ENCODE data around the gene MAPK11.

MAPK11 gene

DNA sequence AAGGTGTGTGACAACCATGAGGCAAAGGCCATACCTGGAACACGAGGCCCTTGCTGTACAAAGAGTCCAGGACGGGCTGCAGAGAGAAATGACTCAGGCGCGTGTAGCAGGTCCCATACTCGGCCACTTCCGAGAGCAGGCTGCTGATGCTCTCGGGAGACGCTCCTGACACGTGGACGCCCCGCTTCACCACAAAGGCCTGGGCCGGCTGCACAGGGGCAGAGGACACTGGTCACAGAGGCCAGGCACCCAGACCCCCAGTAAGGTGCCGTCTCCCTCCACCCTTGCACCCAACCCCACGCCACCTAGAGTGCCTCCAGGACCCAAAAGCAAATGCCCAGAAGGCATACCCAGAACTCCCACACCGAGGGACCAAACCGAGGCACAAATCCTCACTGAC, 40.8 kb downstream of the MAPK11 start:
- no peak overlapping the region for H3K4me3 ChIP-seq (ENCODE audit: low read depth in 1 of 2, low read length in 2 of 2)
- no peaks in the 10 kb centered on the region for H3K4me1 ChIP-seq (ENCODE audit: insufficient read depth, low read length)
- no peaks in the 10 kb centered on the region for H3K27me3 ChIP-seq (ENCODE audit: control insufficient read depth in 1 of 2, insufficient read depth in 2 of 2, low read length in 2 of 2)
- H3K9ac ChIP-seq (ENCODE audit: low read length), result no peak overlapping the region
- no peak overlapping the region for H3K27ac ChIP-seq (ENCODE audit: low read depth, low read length)
- H3K36me3 ChIP-seq (ENCODE audit: insufficient read depth, low read length), result peaks cover 36% of the 10 kb centered on the region
- H3K9me3 ChIP-seq (ENCODE audit: low read length), result no peaks in the 10 kb centered on the region

- peaks cover 45% of the 10 kb centered on the region for H3K36me3 ChIP-seq (ENCODE audit: insufficient read depth, low read length)
- no peak overlapping the region for H3K27ac ChIP-seq (ENCODE audit: low read depth, low read length)
- H3K9ac ChIP-seq (ENCODE audit: low read length), result no peak overlapping the region
- no peaks in the 10 kb centered on the region for H3K27me3 ChIP-seq (ENCODE audit: control insufficient read depth in 1 of 2, insufficient read depth in 2 of 2, low read length in 2 of 2)
- H3K9me3 ChIP-seq (ENCODE audit: low read length), result no peaks in the 10 kb centered on the region
- H3K4me1 ChIP-seq (ENCODE audit: insufficient read depth, low read length), result no peaks in the 10 kb centered on the region
- H3K4me3 ChIP-seq (ENCODE audit: low read depth in 1 of 2, low read length in 2 of 2), result no peak overlapping the region
These were observed 41.8 kb downstream of the MAPK11 start for GRCh38 chr22:50228366-50228765.

DNA sequence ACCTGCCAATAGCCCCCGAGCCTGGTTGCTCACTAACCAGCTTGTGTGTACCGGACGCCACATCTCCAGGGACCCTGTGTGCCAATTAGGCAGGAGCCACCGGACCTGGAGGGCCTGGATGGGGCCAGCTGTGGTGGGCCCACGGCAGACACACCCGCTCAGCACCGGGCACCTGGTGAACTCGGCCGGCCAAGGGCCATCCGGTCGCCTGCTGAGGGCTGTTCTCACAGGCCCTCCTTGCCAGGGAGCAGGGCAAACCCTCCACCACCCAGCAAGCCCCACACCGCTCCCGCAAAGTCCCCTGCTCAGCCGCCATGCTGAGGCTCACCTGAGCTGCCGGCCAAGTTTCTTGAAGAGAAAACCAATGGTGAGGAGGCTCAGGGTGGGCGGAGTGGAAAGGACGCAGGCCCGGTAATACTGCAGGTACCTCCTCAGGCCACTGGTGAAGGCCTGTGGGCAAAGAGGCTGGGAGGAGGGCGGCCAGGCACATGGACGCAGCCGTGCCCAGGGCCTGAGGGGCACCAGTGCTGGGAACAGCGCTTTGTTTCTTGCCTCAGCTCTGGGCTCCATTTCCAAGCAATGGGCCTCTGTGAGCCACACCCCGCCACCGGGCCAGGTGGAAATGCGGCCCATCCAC, 42.5 kb downstream of the MAPK11 start:
- H3K36me3 ChIP-seq (ENCODE audit: insufficient read depth, low read length), result peaks cover 50% of the 10 kb centered on the region
- no peaks in the 10 kb centered on the region for H3K4me1 ChIP-seq (ENCODE audit: insufficient read depth, low read length)
- no peak overlapping the region for H3K4me3 ChIP-seq (ENCODE audit: low read depth in 1 of 2, low read length in 2 of 2)
- H3K9ac ChIP-seq (ENCODE audit: low read length), result no peak overlapping the region
- H3K27ac ChIP-seq (ENCODE audit: low read depth, low read length), result no peak overlapping the region
- no peaks in the 10 kb centered on the region for H3K27me3 ChIP-seq (ENCODE audit: control insufficient read depth in 1 of 2, insufficient read depth in 2 of 2, low read length in 2 of 2)
- no peaks in the 10 kb centered on the region for H3K9me3 ChIP-seq (ENCODE audit: low read length)

DNA sequence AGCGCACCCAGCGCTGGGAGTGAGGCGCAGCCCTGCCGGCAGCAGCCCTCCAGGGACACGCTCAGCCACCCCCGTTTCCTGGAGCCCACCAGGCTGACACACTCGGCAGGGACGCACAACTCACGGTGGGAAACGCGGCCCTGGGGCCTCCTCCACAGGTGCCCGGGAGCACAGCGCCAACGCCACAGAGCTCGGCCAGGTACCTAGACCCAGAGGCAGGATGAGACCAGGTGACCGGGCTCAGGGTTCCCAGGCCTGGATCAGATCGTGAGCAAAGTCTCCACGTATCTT, 43.4 kb downstream of the MAPK11 start:
- no peaks in the 10 kb centered on the region for H3K4me1 ChIP-seq (ENCODE audit: insufficient read depth, low read length)
- no peaks in the 10 kb centered on the region for H3K27me3 ChIP-seq (ENCODE audit: control insufficient read depth in 1 of 2, insufficient read depth in 2 of 2, low read length in 2 of 2)
- H3K9me3 ChIP-seq (ENCODE audit: low read length), result no peaks in the 10 kb centered on the region
- H3K9ac ChIP-seq (ENCODE audit: low read length), result no peak overlapping the region
- peaks cover 54% of the 10 kb centered on the region for H3K36me3 ChIP-seq (ENCODE audit: insufficient read depth, low read length)
- H3K4me3 ChIP-seq (ENCODE audit: low read depth in 1 of 2, low read length in 2 of 2), result no peak overlapping the region
- no peak overlapping the region for H3K27ac ChIP-seq (ENCODE audit: low read depth, low read length)

DNA sequence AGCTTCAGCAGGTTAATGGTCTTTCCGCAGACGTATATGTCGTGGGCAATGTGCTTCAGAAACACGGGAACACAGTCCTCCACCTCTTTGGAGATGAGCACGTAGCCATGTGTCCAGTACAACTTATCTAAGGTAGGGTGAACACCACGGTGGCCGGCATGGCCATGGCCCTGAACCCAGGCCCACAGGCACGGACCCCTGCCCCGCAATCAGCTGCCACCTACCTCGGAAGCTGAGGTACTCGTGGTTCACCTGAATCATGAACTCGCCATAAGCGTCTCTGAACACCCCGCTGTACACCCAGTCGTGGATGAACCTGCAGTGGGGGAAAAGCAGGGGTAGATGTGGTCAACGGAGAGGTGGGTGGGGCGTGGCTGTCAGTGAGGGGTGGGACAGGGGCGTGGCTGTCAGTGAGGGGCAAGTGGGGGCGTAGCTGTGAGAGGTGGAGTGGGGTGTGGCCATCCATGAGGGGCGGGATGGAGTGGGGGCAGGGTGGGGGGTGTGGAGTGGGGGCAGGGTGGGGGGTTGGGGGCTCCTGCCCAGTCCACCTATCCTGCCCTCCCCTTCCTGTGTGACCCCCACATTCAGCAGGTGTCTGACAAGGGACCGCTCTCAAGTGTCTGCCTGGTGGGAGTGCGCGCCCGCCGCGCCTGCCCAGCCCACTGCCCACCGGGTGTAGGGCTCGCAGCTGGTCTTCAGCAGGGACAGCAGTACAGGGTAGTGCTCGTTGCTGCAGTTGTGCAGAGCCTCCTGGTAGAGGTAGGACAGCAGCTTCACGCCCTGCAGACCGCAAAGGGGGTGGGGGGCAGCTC, 43.9 kb downstream of the MAPK11 start:
- H3K4me3 ChIP-seq (ENCODE audit: low read depth in 1 of 2, low read length in 2 of 2), result no peak overlapping the region
- H3K36me3 ChIP-seq (ENCODE audit: insufficient read depth, low read length), result peaks cover 59% of the 10 kb centered on the region
- H3K4me1 ChIP-seq (ENCODE audit: insufficient read depth, low read length), result no peaks in the 10 kb centered on the region
- H3K27me3 ChIP-seq (ENCODE audit: control insufficient read depth in 1 of 2, insufficient read depth in 2 of 2, low read length in 2 of 2), result no peaks in the 10 kb centered on the region
- no peak overlapping the region for H3K27ac ChIP-seq (ENCODE audit: low read depth, low read length)
- H3K9me3 ChIP-seq (ENCODE audit: low read length), result no peaks in the 10 kb centered on the region
- H3K9ac ChIP-seq (ENCODE audit: low read length), result no peak overlapping the region

- peaks cover 68% of the 10 kb centered on the region for H3K36me3 ChIP-seq (ENCODE audit: insufficient read depth, low read length)
- H3K9ac ChIP-seq (ENCODE audit: low read length), result no peak overlapping the region
- no peaks in the 10 kb centered on the region for H3K9me3 ChIP-seq (ENCODE audit: low read length)
- H3K27me3 ChIP-seq (ENCODE audit: control insufficient read depth in 1 of 2, insufficient read depth in 2 of 2, low read length in 2 of 2), result no peaks in the 10 kb centered on the region
- no peaks in the 10 kb centered on the region for H3K4me1 ChIP-seq (ENCODE audit: insufficient read depth, low read length)
- H3K4me3 ChIP-seq (ENCODE audit: low read depth in 1 of 2, low read length in 2 of 2), result no peak overlapping the region
- no peak overlapping the region for H3K27ac ChIP-seq (ENCODE audit: low read depth, low read length)
These were observed 44.8 kb downstream of the MAPK11 start for GRCh38 chr22:50225200-50225969.

GRCh38 chr22:50224071-50224470, 46.1 kb downstream of the MAPK11 start:
- Histone ChIP-seq H3K36me3 (ENCODE audit: insufficient read depth, low read length) (peaks cover 63% of the 10 kb centered on the region), H3K9me3 (ENCODE audit: low read length) (no peaks in the 10 kb centered on the region), H3K4me1 (ENCODE audit: insufficient read depth, low read length) (no peaks in the 10 kb centered on the region), H3K9ac (ENCODE audit: low read length) (no peak overlapping the region), H3K27ac (ENCODE audit: low read depth, low read length) (no peak overlapping the region), H3K27me3 (ENCODE audit: control insufficient read depth in 1 of 2, insufficient read depth in 2 of 2, low read length in 2 of 2) (no peaks in the 10 kb centered on the region), H3K4me3 (ENCODE audit: low read depth in 1 of 2, low read length in 2 of 2) (no peak overlapping the region)

- H3K4me3 ChIP-seq (ENCODE audit: low read depth in 1 of 2, low read length in 2 of 2), result no peak overlapping the region
- H3K36me3 ChIP-seq (ENCODE audit: insufficient read depth, low read length), result peaks cover 75% of the 10 kb centered on the region
These were observed 47.7 kb downstream of the MAPK11 start for GRCh38 chr22:50222508-50222907.

GRCh38 chr22:50221410-50222300, 48.5 kb downstream of the MAPK11 start:
- Histone ChIP-seq H3K4me3 (ENCODE audit: low read depth in 1 of 2, low read length in 2 of 2) (no peak overlapping the region), H3K36me3 (ENCODE audit: insufficient read depth, low read length) (peaks cover 76% of the 10 kb centered on the region), H3K4me1 (ENCODE audit: insufficient read depth, low read length) (no peaks in the 10 kb centered on the region), H3K9me3 (ENCODE audit: low read length) (no peaks in the 10 kb centered on the region), H3K27me3 (ENCODE audit: control insufficient read depth in 1 of 2, insufficient read depth in 2 of 2, low read length in 2 of 2) (no peaks in the 10 kb centered on the region), H3K9ac (ENCODE audit: low read length) (no peak overlapping the region), H3K27ac (ENCODE audit: low read depth, low read length) (no peak overlapping the region)

More at GRCh38 chr22:50222508-50222907, 47.7 kb downstream of the MAPK11 start:
- Histone ChIP-seq H3K9me3 (ENCODE audit: low read length) (no peaks in the 10 kb centered on the region), H3K4me1 (ENCODE audit: insufficient read depth, low read length) (no peaks in the 10 kb centered on the region), H3K27me3 (ENCODE audit: control insufficient read depth in 1 of 2, insufficient read depth in 2 of 2, low read length in 2 of 2) (no peaks in the 10 kb centered on the region), H3K27ac (ENCODE audit: low read depth, low read length) (no peak overlapping the region), H3K9ac (ENCODE audit: low read length) (no peak overlapping the region)

DNA sequence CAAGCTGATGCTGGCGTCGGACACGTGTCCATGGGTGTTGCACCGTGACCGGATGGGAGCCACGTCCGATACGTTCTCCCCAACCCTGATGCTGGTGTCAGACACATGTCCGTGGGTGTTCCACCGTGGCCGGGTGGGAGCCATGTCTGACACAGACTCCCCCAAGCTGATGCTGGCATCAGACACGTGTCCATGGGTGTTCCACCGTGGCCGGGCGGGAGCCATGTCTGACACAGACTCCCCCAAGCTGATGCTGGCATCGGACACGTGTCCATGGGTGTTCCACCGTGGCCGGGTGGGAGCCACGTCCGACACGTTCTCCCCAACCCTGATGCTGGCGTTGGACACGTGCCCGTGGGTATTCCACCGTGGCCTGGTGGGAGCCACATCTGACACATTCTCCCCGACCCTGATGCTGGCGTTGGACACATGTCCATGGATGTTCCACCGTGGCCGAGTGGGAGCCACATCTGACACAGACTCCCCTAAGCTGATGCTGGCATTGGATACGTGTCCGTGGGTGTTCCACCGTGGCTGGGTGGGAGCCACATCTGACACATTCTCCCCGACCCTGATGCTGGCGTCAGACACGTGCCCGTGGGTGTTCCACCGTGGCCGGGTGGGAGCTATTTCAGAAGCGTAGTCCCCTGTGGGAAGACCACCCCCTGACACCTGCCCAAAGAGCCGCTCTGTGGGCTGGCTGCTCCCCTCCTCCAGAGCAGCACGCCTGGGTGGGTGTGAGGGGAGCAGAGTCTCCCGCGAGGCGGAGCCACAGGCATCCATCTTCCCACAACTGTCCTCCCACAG, 49.4 kb downstream of the MAPK11 start:
- Histone ChIP-seq H3K9ac (ENCODE audit: low read length) (no peak overlapping the region), H3K4me1 (ENCODE audit: insufficient read depth, low read length) (no peaks in the 10 kb centered on the region), H3K9me3 (ENCODE audit: low read length) (no peaks in the 10 kb centered on the region), H3K36me3 (ENCODE audit: insufficient read depth, low read length) (peaks cover 78% of the 10 kb centered on the region), H3K4me3 (ENCODE audit: low read depth in 1 of 2, low read length in 2 of 2) (no peak overlapping the region), H3K27me3 (ENCODE audit: control insufficient read depth in 1 of 2, insufficient read depth in 2 of 2, low read length in 2 of 2) (no peaks in the 10 kb centered on the region), H3K27ac (ENCODE audit: low read depth, low read length) (no peak overlapping the region)

Data from muscle layer of colon (tissue), 2 donors.